ENCODE data around the gene GPC5. TPM values are rescaled to one million over a fixed set of nuclear protein-coding genes. Genes with fewer than 3 reads are reported as not detected.

The GPC5 gene
- total RNA-seq, 1 donor from 2014 or later, result 0.57 TPM

- H3K4me3 Mint-ChIP-seq (ENCODE audit: low read depth), result no peak overlapping the region
- no peaks in the 10 kb centered on the region for H3K27me3 Mint-ChIP-seq
- peaks cover 9% of the 10 kb centered on the region for H3K4me1 Mint-ChIP-seq (ENCODE audit: low read depth)
- no peak for TF ChIP-seq CTCF (IDR thresholded peaks at IDR 0.05; ENCODE audit: unreplicated experiment)
- H3K9me3 Mint-ChIP-seq (ENCODE audit: low read depth), result no peaks in the 10 kb centered on the region
- no peak for DNase-seq (ENCODE audit: low spot score, unreplicated experiment)
- H3K36me3 Mint-ChIP-seq (ENCODE audit: insufficient read depth), result no peaks in the 10 kb centered on the region
- no peak overlapping the region for H3K27ac Mint-ChIP-seq
These were observed 1323.2 kb downstream of the GPC5 start for GRCh38 chr13:92721620-92722019.

- TF ChIP-seq CTCF (IDR thresholded peaks at IDR 0.05; ENCODE audit: unreplicated experiment), result no peak
- no peak overlapping the region for H3K4me3 Mint-ChIP-seq (ENCODE audit: low read depth)
These were observed 1328.7 kb downstream of the GPC5 start for GRCh38 chr13:92727118-92727517.

GRCh38 chr13:92734068-92734467 is 1335.6 kb downstream of the GPC5 start:
- Mint-ChIP-seq H3K36me3 (ENCODE audit: insufficient read depth) (no peaks in the 10 kb centered on the region), H3K27ac (no peak overlapping the region), H3K9me3 (ENCODE audit: low read depth) (peaks cover 8% of the 10 kb centered on the region), H3K4me1 (ENCODE audit: low read depth) (no peaks in the 10 kb centered on the region), H3K27me3 (no peaks in the 10 kb centered on the region), H3K4me3 (ENCODE audit: low read depth) (no peak overlapping the region)
- no peak for TF ChIP-seq CTCF (IDR thresholded peaks at IDR 0.05; ENCODE audit: unreplicated experiment)
- no peak for DNase-seq (ENCODE audit: low spot score, unreplicated experiment)

More at GRCh38 chr13:92727118-92727517, 1328.7 kb downstream of the GPC5 start:
- Mint-ChIP-seq H3K4me1 (ENCODE audit: low read depth) (no peaks in the 10 kb centered on the region), H3K36me3 (ENCODE audit: insufficient read depth) (no peaks in the 10 kb centered on the region), H3K27ac (no peak overlapping the region), H3K27me3 (no peaks in the 10 kb centered on the region), H3K9me3 (ENCODE audit: low read depth) (no peaks in the 10 kb centered on the region)
- no peak for DNase-seq (ENCODE audit: low spot score, unreplicated experiment)

- DNase-seq (ENCODE audit: low spot score, unreplicated experiment), result no peak
- Mint-ChIP-seq H3K9me3 (ENCODE audit: low read depth) (peaks cover 8% of the 10 kb centered on the region), H3K27me3 (no peaks in the 10 kb centered on the region), H3K36me3 (ENCODE audit: insufficient read depth) (no peaks in the 10 kb centered on the region), H3K4me1 (ENCODE audit: low read depth) (no peaks in the 10 kb centered on the region), H3K27ac (no peak overlapping the region), H3K4me3 (ENCODE audit: low read depth) (no peak overlapping the region)
- TF ChIP-seq CTCF (IDR thresholded peaks at IDR 0.05; ENCODE audit: unreplicated experiment), result no peak
These were observed 1336.1 kb downstream of the GPC5 start for GRCh38 chr13:92734545-92734944.

- no peak for TF ChIP-seq CTCF (IDR thresholded peaks at IDR 0.05; ENCODE audit: unreplicated experiment)
- no peak for DNase-seq (ENCODE audit: low spot score, unreplicated experiment)
- Mint-ChIP-seq H3K9me3 (ENCODE audit: low read depth) (peaks cover 8% of the 10 kb centered on the region), H3K4me3 (ENCODE audit: low read depth) (no peak overlapping the region), H3K27ac (no peak overlapping the region), H3K4me1 (ENCODE audit: low read depth) (no peaks in the 10 kb centered on the region), H3K27me3 (no peaks in the 10 kb centered on the region), H3K36me3 (ENCODE audit: insufficient read depth) (no peaks in the 10 kb centered on the region)
These were observed 1337.5 kb downstream of the GPC5 start for GRCh38 chr13:92735909-92736308.

Measured in progenitor cell of endocrine pancreas (in vitro differentiated cells).